Loucy (cell line): ENCODE measurements around the gene TEX52.

ENCODE experiments used
- CTCF ChIP-seq: fragments of 200-600 bp; sonication (generic); conservative IDR thresholded peaks from 2 replicates; pipeline ENCODE4 v1.5.1; 2014; ENCODE audit warnings: mild to moderate bottlenecking, antibody characterized with exemption, low read length
- EZH2phosphoT487 ChIP-seq: fragments of 200-600 bp; IDR thresholded peaks from 2 replicates; pipeline ENCODE4 v1.6.1; 2018; ENCODE audit warnings: antibody characterized with exemption, mild to moderate bottlenecking, moderate library complexity, borderline replicate concordance

GRCh38 chr12:2902272-2902880 lies 45.5 kb upstream of the TEX52 start:
- no peak for TF ChIP-seq CTCF
- no peak for TF ChIP-seq EZH2phosphoT487
